Parathyroid adenoma (tissue), 2 donors: ENCODE data around the gene KSR1.

Source experiments
- H2AFZ ChIP-seq: fragments of 300-600 bp; sonication (generic); one replicate; pipeline ENCODE4 v1.7.0; 2017; ENCODE audit warnings: antibody characterized with exemption, mild to moderate bottlenecking
- H3K27ac ChIP-seq: fragments of 300-600 bp; sonication (generic); one replicate; pipeline ENCODE4 v1.7.0; 2017
- H3K27me3 ChIP-seq: fragments of 300-600 bp; sonication (generic); one replicate; pipeline ENCODE4 v1.7.0; 2017; ENCODE audit warnings: low read length; ENCODE audit not compliant: control insufficient read depth, insufficient read depth
- H3K36me3 ChIP-seq: fragments of 300-600 bp; sonication (generic); one replicate; pipeline ENCODE4 v1.7.0; 2017; ENCODE audit warnings: low read length; ENCODE audit not compliant: control insufficient read depth, insufficient read depth
- H3K4me1 ChIP-seq: fragments of 300-600 bp; sonication (generic); one replicate; pipeline ENCODE4 v1.7.0; 2017; ENCODE audit warnings: control low read depth
- H3K4me2 ChIP-seq: fragments of 300-600 bp; sonication (generic); one replicate; pipeline ENCODE4 v1.7.0; 2017; ENCODE audit warnings: low read length
- H3K4me3 ChIP-seq: fragments of 300-600 bp; sonication (generic); one replicate; pipeline ENCODE4 v1.7.0; 2017; ENCODE audit warnings: low read depth, low read length
- H3K79me2 ChIP-seq: fragments of 300-600 bp; sonication (generic); one replicate; pipeline ENCODE4 v1.7.0; 2017; ENCODE audit warnings: control low read depth
- H3K9ac ChIP-seq: fragments of 300-600 bp; sonication (generic); one replicate; pipeline ENCODE4 v1.7.0; 2017; ENCODE audit warnings: mild to moderate bottlenecking
- H3K9me3 ChIP-seq: fragments of 300-600 bp; sonication (generic); one replicate; pipeline ENCODE4 v1.7.0; 2017; ENCODE audit warnings: low read length; ENCODE audit not compliant: control insufficient read depth
- CTCF ChIP-seq: fragments of 300-600 bp; sonication (generic); IDR thresholded peaks from one replicate; pipeline ENCODE4 v1.7.0; 2017; ENCODE audit warnings: antibody characterized with exemption, mild to moderate bottlenecking
- donor health status: primary hyperparathyroidism.

The KSR1 gene

GRCh38 chr17:27590864-27591263 is 134.6 kb downstream of the KSR1 start:
- Histone ChIP-seq H3K27me3 (no peaks in the 10 kb centered on the region), H3K4me3 (no peak overlapping the region), H2AFZ (no peak overlapping the region), H3K27ac (no peak overlapping the region), H3K4me1 (no peaks in the 10 kb centered on the region), H3K36me3 (no peaks in the 10 kb centered on the region), H3K9ac (no peak overlapping the region), H3K79me2 (no peaks in the 10 kb centered on the region), H3K4me2 (no peak overlapping the region), H3K9me3 (no peaks in the 10 kb centered on the region)
- no peak for TF ChIP-seq CTCF

GRCh38 chr17:27591986-27592385 is 135.7 kb downstream of the KSR1 start:
- no peak overlapping the region for H3K9ac ChIP-seq
- no peaks in the 10 kb centered on the region for H3K27me3 ChIP-seq
- no peak overlapping the region for H2AFZ ChIP-seq
- no peak for TF ChIP-seq CTCF
- no peaks in the 10 kb centered on the region for H3K9me3 ChIP-seq
- H3K79me2 ChIP-seq, result no peaks in the 10 kb centered on the region
- no peak overlapping the region for H3K4me3 ChIP-seq
- no peaks in the 10 kb centered on the region for H3K4me1 ChIP-seq
- H3K4me2 ChIP-seq, result no peak overlapping the region
- no peak overlapping the region for H3K27ac ChIP-seq
- H3K36me3 ChIP-seq, result no peaks in the 10 kb centered on the region

- Histone ChIP-seq H3K4me3 (no peak overlapping the region), H3K4me2 (no peak overlapping the region), H3K9me3 (no peaks in the 10 kb centered on the region), H3K79me2 (no peaks in the 10 kb centered on the region), H3K9ac (no peak overlapping the region), H3K27ac (no peak overlapping the region), H2AFZ (no peak overlapping the region), H3K4me1 (no peaks in the 10 kb centered on the region), H3K27me3 (no peaks in the 10 kb centered on the region), H3K36me3 (no peaks in the 10 kb centered on the region)
- no peak for TF ChIP-seq CTCF
Measured at GRCh38 chr17:27593232-27593856, 137.1 kb downstream of the KSR1 start.

DNA sequence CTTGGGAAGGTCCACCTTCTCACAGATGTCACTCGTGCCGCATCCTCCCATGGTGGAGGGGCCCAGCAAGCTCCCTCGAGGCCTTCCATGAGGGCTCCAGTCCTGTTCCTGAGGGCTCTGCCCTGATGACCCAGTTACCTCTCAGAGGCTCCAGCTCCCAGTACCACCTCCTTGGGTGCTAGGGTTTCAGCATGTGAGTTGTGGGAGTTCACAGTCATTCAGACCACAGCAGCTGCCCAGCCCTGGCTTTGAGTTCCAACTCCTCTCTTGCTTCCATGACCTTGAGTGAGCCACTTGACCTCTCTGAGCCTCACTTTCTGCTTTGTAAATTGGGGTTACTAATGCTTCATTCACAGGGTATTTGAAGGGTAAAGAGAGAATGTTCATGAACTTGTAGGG is 137.6 kb downstream of the KSR1 start:
- Histone ChIP-seq H3K9me3 (no peaks in the 10 kb centered on the region), H3K4me2 (no peak overlapping the region), H3K4me1 (no peaks in the 10 kb centered on the region), H3K36me3 (no peaks in the 10 kb centered on the region), H3K27me3 (no peaks in the 10 kb centered on the region), H2AFZ (no peak overlapping the region), H3K79me2 (no peaks in the 10 kb centered on the region), H3K4me3 (no peak overlapping the region), H3K27ac (no peak overlapping the region), H3K9ac (no peak overlapping the region)
- TF ChIP-seq CTCF, result no peak

- Histone ChIP-seq H3K79me2 (no peaks in the 10 kb centered on the region), H3K4me1 (no peaks in the 10 kb centered on the region), H3K27ac (no peak overlapping the region), H3K27me3 (no peaks in the 10 kb centered on the region), H3K36me3 (no peaks in the 10 kb centered on the region), H3K9me3 (no peaks in the 10 kb centered on the region), H3K4me2 (no peak overlapping the region), H3K9ac (no peak overlapping the region), H3K4me3 (no peak overlapping the region), H2AFZ (no peak overlapping the region)
- TF ChIP-seq CTCF, result no peak
Measured at GRCh38 chr17:27595208-27595607, 139.0 kb downstream of the KSR1 start.
